GM23338 (cell line): ENCODE data around the gene ELL2. TPM values are rescaled to one million over a fixed set of nuclear protein-coding genes. Genes with fewer than 3 reads are reported as not detected.

Source experiments
- ATAC-seq: fragments of 200-7000 bp; cut with Tn5 transposase; 3 replicates; pipeline ENCODE4 v1.9.1; 2020
- DNase-seq: peaks from one replicate; pipeline ENCODE4 v3.0.0-alpha.2; 2015; ENCODE audit warnings: low spot score
- H2AFZ ChIP-seq: fragments of 200-600 bp; sonication (generic); 2 replicates; pipeline ENCODE4 v1.8.0; 2016; ENCODE audit warnings: antibody characterized with exemption, mild to moderate bottlenecking, moderate library complexity
- H3F3A ChIP-seq: fragments of 200-600 bp; sonication (generic); replicated peaks from 2 replicates; pipeline ENCODE4 v1.8.0; 2017; ENCODE audit warnings: antibody characterized with exemption, mixed run types, low read depth
- H3K27ac ChIP-seq: fragments of 200-600 bp; sonication (generic); 2 replicates; pipeline ENCODE4 v1.6.1; 2016; ENCODE audit warnings: low read depth
- H3K27me3 ChIP-seq: fragments of 200-600 bp; sonication (generic); 2 replicates; pipeline ENCODE4 v1.8.0; 2016; ENCODE audit warnings: mild to moderate bottlenecking, mixed run types, moderate library complexity; ENCODE audit not compliant: insufficient read depth
- H3K36me3 ChIP-seq: fragments of 200-600 bp; sonication (generic); 2 replicates; pipeline ENCODE4 v1.8.0; 2016; ENCODE audit warnings: mild to moderate bottlenecking; ENCODE audit not compliant: insufficient read depth
- H3K4me1 ChIP-seq: fragments of 200-600 bp; sonication (generic); 2 replicates; pipeline ENCODE4 v1.8.0; 2016; ENCODE audit warnings: mild to moderate bottlenecking, moderate library complexity; ENCODE audit not compliant: insufficient read depth
- H3K4me2 ChIP-seq: fragments of 200-600 bp; sonication (generic); 2 replicates; pipeline ENCODE4 v1.7.1; 2017; ENCODE audit warnings: mixed run types
- H3K4me3 ChIP-seq: fragments of 200-600 bp; sonication (generic); 2 replicates; pipeline ENCODE4 v1.6.1; 2016; ENCODE audit warnings: mixed run types
- H3K79me2 ChIP-seq: fragments of 200-600 bp; sonication (generic); replicated peaks from 2 replicates; pipeline ENCODE4 v1.8.0; 2017; ENCODE audit warnings: mild to moderate bottlenecking; ENCODE audit not compliant: insufficient read depth
- H3K9me2 ChIP-seq: fragments of 200-600 bp; sonication (generic); 2 replicates; pipeline ENCODE4 v1.8.0; 2017; ENCODE audit not compliant: insufficient read depth
- H4K20me1 ChIP-seq: fragments of 200-600 bp; sonication (generic); replicated peaks from 2 replicates; pipeline ENCODE4 v1.8.0; 2017; ENCODE audit warnings: mild to moderate bottlenecking; ENCODE audit not compliant: insufficient read depth
- H3K27ac Mint-ChIP-seq: 2 replicates; pipeline ENCODE4 v1.8.0; 2020; ENCODE audit warnings: inconsistent platforms, mild to moderate bottlenecking, moderate library complexity, mixed read lengths
- H3K27me3 Mint-ChIP-seq: 3 replicates; pipeline ENCODE4 v1.8.0; 2022; ENCODE audit warnings: low read depth, mild to moderate bottlenecking, moderate library complexity, mixed read lengths, inconsistent platforms; ENCODE audit not compliant: insufficient read depth, poor library complexity
- H3K36me3 Mint-ChIP-seq: 3 replicates; pipeline ENCODE4 v1.8.0; 2021; ENCODE audit warnings: low read depth, mild to moderate bottlenecking, inconsistent platforms, moderate library complexity, mixed read lengths
- H3K4me1 Mint-ChIP-seq: 3 replicates; pipeline ENCODE4 v1.8.0; 2020; ENCODE audit warnings: mild to moderate bottlenecking, inconsistent platforms, mixed read lengths
- H3K4me3 Mint-ChIP-seq: 3 replicates; pipeline ENCODE4 v1.8.0; 2021; ENCODE audit warnings: moderate library complexity, mild to moderate bottlenecking, inconsistent platforms, mixed read lengths
- H3K9me3 Mint-ChIP-seq: 3 replicates; pipeline ENCODE4 v1.8.0; 2020; ENCODE audit warnings: moderate library complexity, mild to moderate bottlenecking, inconsistent platforms, mixed read lengths
- CREB1 ChIP-seq: fragments of 250-450 bp; sonication (Bioruptor Pico); IDR thresholded peaks from 2 replicates; pipeline ENCODE4 v1.5.0; 2020; ENCODE audit warnings: low read depth, mild to moderate bottlenecking, moderate library complexity
- EZH2 ChIP-seq: fragments of 200-600 bp; sonication (generic); IDR thresholded peaks from one replicate; pipeline ENCODE4 v1.8.0; 2017; ENCODE audit warnings: antibody characterized with exemption, mild to moderate bottlenecking, low read depth; ENCODE audit not compliant: unreplicated experiment
- EZH2phosphoT487 ChIP-seq: fragments of 200-600 bp; sonication (generic); IDR thresholded peaks from one replicate; pipeline ENCODE4 v1.8.1; 2018; ENCODE audit warnings: antibody characterized with exemption; ENCODE audit not compliant: unreplicated experiment
- NANOG ChIP-seq: IDR thresholded peaks from 2 replicates; pipeline ENCODE4 v1.6.1; 2016; ENCODE audit warnings: antibody characterized with exemption, borderline replicate concordance
- POLR2AphosphoS5 ChIP-seq: IDR thresholded peaks from 2 replicates; pipeline ENCODE4 v1.6.1; 2016; ENCODE audit warnings: antibody characterized with exemption, low read depth
- STAT1 ChIP-seq: IDR thresholded peaks from one replicate; pipeline ENCODE4 v1.6.1; 2016; ENCODE audit warnings: antibody characterized with exemption; ENCODE audit not compliant: unreplicated experiment
- ZNF114 ChIP-seq: fragments of 250-450 bp; sonication (Bioruptor Pico); IDR thresholded peaks from 2 replicates; pipeline ENCODE4 v1.5.0; 2020; ENCODE audit warnings: mild to moderate bottlenecking, moderate library complexity
- ZNF331 ChIP-seq: fragments of 250-450 bp; sonication (Bioruptor Pico); IDR thresholded peaks from 2 replicates; pipeline ENCODE4 v1.5.0; 2020; ENCODE audit warnings: low read depth, mild to moderate bottlenecking, moderate library complexity
- polyA plus RNA-seq: library from polyadenylated mRNA; unstranded; fragments of >200 nt; fragmentation: Nextera tagmentation; extraction: Ambion mirVana; gene quantifications from 2 replicates; pipeline ENCODE4 v1.2.1, GENCODE V29; 2016
- total RNA-seq: library from RNA; depleted of rRNA; stranded (reverse); fragments of >200 nt; shearing (Covaris generic); gene quantifications from 2 replicates; pipeline ENCODE4 v1.2.3, GENCODE V29; 2014
- TF ChIP-seq, protein P1 (sequence below): IDR thresholded peaks from one replicate; pipeline ENCODE4 v1.6.1; 2018; ENCODE audit warnings: antibody characterized with exemption; ENCODE audit not compliant: unreplicated experiment
- TF ChIP-seq, protein P2 (sequence below), 2 experiments: fragments of 200-600 bp in 1 of 2; sonication (generic) in 1 of 2; conservative IDR thresholded peaks; 2 replicates each; pipeline versions ENCODE4 v1.5.1 to v1.6.1; 2016 to 2017; ENCODE audit warnings: antibody characterized with exemption in 2 of 2, low read depth in 2 of 2, mild to moderate bottlenecking in 2 of 2, moderate library complexity in 1 of 2
- TF ChIP-seq, protein P3 (sequence below): IDR thresholded peaks from 2 replicates; pipeline ENCODE4 v1.6.1; 2016; ENCODE audit warnings: antibody characterized with exemption
- TF ChIP-seq, protein P4 (sequence below): fragments of 250-450 bp; sonication (Bioruptor Pico); IDR thresholded peaks from 2 replicates; pipeline ENCODE4 v1.5.0; 2020; ENCODE audit warnings: mild to moderate bottlenecking, moderate library complexity

ELL2 gene
- total and polyA plus RNA-seq, 2 experiments from 2014 or later = 7.4 to 32.6 TPM

DNA sequence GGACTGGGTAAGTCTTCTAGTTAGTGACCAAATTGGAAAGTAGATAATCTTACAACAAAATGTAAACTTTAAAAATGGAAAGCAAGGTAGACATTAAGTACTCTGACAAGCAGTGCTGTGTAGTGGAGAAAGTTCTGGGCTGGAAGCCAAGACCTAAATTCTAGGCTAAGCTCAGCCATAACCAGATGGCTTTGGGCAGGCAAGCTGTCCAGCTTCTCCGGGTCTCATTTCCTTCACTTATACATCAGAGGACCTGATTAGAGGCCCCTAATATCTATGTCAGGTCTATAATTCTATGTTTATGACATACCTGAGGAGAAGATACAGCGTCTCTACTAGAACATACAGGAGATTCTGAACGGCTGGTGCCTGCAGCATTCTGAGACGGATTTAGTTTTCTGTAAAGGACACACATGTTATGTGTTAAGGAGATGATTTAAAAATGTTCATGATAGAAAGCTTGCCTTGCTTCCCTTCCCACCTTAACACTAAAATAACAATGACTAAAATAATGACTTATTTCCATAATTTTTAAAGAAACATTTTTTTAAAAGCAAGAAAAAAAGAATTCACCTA is 61.2 kb downstream of the ELL2 start:
- no peaks in the 10 kb centered on the region for H3K9me3 Mint-ChIP-seq
- H3K27me3 Mint-ChIP-seq = no peaks in the 10 kb centered on the region
- ATAC-seq (no peak), DNase-seq (no peak)
- peaks cover 14% of the 10 kb centered on the region for H3K4me1 ChIP-seq
- H3K4me2 ChIP-seq = no peak overlapping the region
- no peaks in the 10 kb centered on the region for H3K27me3 ChIP-seq
- H3K4me3 ChIP-seq = no peak overlapping the region
- H2AFZ ChIP-seq = no peak overlapping the region
- H3K27ac Mint-ChIP-seq = no peak overlapping the region
- no peaks in the 10 kb centered on the region for H3F3A ChIP-seq
- H4K20me1 ChIP-seq = no peaks in the 10 kb centered on the region
- H3K4me1 Mint-ChIP-seq = peaks cover 20% of the 10 kb centered on the region; the same call in 2 of the 3 replicates
- H3K79me2 ChIP-seq = no peaks in the 10 kb centered on the region
- H3K4me3 Mint-ChIP-seq = no peak overlapping the region
- no peaks in the 10 kb centered on the region for H3K36me3 ChIP-seq
- H3K9me2 ChIP-seq = no peaks in the 10 kb centered on the region
- no peak overlapping the region for H3K27ac ChIP-seq
- TF ChIP-seq STAT1 (no peak), NANOG (no peak), ZNF114 (CRISPR knock-in tag) (no peak), ZNF331 (CRISPR knock-in tag) (no peak), EZH2 (no peak), POLR2AphosphoS5 (no peak), CREB1 (CRISPR knock-in tag) (no peak), EZH2phosphoT487 (no peak)
- TF ChIP-seq, protein P1, sequence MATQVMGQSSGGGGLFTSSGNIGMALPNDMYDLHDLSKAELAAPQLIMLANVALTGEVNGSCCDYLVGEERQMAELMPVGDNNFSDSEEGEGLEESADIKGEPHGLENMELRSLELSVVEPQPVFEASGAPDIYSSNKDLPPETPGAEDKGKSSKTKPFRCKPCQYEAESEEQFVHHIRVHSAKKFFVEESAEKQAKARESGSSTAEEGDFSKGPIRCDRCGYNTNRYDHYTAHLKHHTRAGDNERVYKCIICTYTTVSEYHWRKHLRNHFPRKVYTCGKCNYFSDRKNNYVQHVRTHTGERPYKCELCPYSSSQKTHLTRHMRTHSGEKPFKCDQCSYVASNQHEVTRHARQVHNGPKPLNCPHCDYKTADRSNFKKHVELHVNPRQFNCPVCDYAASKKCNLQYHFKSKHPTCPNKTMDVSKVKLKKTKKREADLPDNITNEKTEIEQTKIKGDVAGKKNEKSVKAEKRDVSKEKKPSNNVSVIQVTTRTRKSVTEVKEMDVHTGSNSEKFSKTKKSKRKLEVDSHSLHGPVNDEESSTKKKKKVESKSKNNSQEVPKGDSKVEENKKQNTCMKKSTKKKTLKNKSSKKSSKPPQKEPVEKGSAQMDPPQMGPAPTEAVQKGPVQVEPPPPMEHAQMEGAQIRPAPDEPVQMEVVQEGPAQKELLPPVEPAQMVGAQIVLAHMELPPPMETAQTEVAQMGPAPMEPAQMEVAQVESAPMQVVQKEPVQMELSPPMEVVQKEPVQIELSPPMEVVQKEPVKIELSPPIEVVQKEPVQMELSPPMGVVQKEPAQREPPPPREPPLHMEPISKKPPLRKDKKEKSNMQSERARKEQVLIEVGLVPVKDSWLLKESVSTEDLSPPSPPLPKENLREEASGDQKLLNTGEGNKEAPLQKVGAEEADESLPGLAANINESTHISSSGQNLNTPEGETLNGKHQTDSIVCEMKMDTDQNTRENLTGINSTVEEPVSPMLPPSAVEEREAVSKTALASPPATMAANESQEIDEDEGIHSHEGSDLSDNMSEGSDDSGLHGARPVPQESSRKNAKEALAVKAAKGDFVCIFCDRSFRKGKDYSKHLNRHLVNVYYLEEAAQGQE = no peak
- TF ChIP-seq, protein P2, sequence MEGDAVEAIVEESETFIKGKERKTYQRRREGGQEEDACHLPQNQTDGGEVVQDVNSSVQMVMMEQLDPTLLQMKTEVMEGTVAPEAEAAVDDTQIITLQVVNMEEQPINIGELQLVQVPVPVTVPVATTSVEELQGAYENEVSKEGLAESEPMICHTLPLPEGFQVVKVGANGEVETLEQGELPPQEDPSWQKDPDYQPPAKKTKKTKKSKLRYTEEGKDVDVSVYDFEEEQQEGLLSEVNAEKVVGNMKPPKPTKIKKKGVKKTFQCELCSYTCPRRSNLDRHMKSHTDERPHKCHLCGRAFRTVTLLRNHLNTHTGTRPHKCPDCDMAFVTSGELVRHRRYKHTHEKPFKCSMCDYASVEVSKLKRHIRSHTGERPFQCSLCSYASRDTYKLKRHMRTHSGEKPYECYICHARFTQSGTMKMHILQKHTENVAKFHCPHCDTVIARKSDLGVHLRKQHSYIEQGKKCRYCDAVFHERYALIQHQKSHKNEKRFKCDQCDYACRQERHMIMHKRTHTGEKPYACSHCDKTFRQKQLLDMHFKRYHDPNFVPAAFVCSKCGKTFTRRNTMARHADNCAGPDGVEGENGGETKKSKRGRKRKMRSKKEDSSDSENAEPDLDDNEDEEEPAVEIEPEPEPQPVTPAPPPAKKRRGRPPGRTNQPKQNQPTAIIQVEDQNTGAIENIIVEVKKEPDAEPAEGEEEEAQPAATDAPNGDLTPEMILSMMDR (conservative IDR thresholded peaks at IDR 0.05; ENCODE audit: low read depth in 2 of 2) = no peak
- TF ChIP-seq, protein P3, sequence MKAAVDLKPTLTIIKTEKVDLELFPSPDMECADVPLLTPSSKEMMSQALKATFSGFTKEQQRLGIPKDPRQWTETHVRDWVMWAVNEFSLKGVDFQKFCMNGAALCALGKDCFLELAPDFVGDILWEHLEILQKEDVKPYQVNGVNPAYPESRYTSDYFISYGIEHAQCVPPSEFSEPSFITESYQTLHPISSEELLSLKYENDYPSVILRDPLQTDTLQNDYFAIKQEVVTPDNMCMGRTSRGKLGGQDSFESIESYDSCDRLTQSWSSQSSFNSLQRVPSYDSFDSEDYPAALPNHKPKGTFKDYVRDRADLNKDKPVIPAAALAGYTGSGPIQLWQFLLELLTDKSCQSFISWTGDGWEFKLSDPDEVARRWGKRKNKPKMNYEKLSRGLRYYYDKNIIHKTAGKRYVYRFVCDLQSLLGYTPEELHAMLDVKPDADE = no peak
- TF ChIP-seq, protein P4, sequence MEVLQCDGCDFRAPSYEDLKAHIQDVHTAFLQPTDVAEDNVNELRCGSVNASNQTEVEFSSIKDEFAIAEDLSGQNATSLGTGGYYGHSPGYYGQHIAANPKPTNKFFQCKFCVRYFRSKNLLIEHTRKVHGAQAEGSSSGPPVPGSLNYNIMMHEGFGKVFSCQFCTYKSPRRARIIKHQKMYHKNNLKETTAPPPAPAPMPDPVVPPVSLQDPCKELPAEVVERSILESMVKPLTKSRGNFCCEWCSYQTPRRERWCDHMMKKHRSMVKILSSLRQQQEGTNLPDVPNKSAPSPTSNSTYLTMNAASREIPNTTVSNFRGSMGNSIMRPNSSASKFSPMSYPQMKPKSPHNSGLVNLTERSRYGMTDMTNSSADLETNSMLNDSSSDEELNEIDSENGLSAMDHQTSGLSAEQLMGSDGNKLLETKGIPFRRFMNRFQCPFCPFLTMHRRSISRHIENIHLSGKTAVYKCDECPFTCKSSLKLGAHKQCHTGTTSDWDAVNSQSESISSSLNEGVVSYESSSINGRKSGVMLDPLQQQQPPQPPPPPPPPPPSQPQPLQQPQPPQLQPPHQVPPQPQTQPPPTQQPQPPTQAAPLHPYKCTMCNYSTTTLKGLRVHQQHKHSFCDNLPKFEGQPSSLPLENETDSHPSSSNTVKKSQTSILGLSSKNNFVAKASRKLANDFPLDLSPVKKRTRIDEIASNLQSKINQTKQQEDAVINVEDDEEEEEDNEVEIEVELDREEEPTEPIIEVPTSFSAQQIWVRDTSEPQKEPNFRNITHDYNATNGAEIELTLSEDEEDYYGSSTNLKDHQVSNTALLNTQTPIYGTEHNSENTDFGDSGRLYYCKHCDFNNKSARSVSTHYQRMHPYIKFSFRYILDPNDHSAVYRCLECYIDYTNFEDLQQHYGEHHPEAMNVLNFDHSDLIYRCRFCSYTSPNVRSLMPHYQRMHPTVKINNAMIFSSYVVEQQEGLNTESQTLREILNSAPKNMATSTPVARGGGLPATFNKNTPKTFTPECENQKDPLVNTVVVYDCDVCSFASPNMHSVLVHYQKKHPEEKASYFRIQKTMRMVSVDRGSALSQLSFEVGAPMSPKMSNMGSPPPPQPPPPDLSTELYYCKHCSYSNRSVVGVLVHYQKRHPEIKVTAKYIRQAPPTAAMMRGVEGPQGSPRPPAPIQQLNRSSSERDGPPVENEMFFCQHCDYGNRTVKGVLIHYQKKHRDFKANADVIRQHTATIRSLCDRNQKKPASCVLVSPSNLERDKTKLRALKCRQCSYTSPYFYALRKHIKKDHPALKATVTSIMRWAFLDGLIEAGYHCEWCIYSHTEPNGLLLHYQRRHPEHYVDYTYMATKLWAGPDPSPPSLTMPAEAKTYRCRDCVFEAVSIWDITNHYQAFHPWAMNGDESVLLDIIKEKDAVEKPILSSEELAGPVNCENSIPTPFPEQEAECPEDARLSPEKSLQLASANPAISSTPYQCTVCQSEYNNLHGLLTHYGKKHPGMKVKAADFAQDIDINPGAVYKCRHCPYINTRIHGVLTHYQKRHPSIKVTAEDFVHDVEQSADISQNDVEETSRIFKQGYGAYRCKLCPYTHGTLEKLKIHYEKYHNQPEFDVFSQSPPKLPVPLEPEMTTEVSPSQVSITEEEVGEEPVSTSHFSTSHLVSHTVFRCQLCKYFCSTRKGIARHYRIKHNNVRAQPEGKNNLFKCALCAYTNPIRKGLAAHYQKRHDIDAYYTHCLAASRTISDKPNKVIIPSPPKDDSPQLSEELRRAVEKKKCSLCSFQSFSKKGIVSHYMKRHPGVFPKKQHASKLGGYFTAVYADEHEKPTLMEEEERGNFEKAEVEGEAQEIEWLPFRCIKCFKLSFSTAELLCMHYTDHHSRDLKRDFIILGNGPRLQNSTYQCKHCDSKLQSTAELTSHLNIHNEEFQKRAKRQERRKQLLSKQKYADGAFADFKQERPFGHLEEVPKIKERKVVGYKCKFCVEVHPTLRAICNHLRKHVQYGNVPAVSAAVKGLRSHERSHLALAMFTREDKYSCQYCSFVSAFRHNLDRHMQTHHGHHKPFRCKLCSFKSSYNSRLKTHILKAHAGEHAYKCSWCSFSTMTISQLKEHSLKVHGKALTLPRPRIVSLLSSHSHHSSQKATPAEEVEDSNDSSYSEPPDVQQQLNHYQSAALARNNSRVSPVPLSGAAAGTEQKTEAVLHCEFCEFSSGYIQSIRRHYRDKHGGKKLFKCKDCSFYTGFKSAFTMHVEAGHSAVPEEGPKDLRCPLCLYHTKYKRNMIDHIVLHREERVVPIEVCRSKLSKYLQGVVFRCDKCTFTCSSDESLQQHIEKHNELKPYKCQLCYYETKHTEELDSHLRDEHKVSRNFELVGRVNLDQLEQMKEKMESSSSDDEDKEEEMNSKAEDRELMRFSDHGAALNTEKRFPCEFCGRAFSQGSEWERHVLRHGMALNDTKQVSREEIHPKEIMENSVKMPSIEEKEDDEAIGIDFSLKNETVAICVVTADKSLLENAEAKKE = no peak
- peaks cover 4% of the 10 kb centered on the region; the same call in 1 of the 3 replicates for H3K36me3 Mint-ChIP-seq
